H1 (cell line): ENCODE measurements around the gene DENND1A. TPM values are rescaled to one million over a fixed set of nuclear protein-coding genes. Genes with fewer than 3 reads are reported as not detected.

Source experiments
- BCL11A ChIP-seq, 2 experiments: IDR thresholded peaks; one replicate each; pipeline ENCODE4 v1.6.1; 2011; ENCODE audit warnings: low read depth in 2 of 2, low read length in 2 of 2, mild to moderate bottlenecking in 2 of 2
- CBX5 ChIP-seq: fragments of 300-800, 300-1000 bp; sonication (generic); IDR thresholded peaks from 2 replicates; pipeline ENCODE4 v1.7.1; 2016; ENCODE audit warnings: antibody characterized with exemption, low read length, low read depth
- polyA plus RNA-seq, 7 experiments: library from polyadenylated mRNA; depleted of rRNA in 3 of 7; stranded (reverse) in 5 of 7; unstranded in 2 of 7; fragments of >200 nt in 5 of 7; fragments of 200-250 nt in 2 of 7; gene quantifications; 1 replicate in 5 of 7; 2 replicates in 1 of 7; 4 replicates in 1 of 7; pipeline versions ENCODE4 v1.2.1 to v1.2.3, GENCODE V29; 2011 to 2013; ENCODE audit warnings: missing spikeins in 2 of 7, mixed read lengths in 2 of 7
- total RNA-seq: library from RNA; stranded (reverse); fragmentation: NEBNext Ultra II Directional; extraction: Animal tissue kit (Norgen Biotek cat#: 25700); gene quantifications from 2 replicates; pipeline ENCODE4 v1.2.1, GENCODE V29; 2021
- TF ChIP-seq, protein P1 (sequence below): fragments of 300-600 bp; sonication (generic); IDR thresholded peaks from 2 replicates; pipeline ENCODE4 v1.7.1; 2012; ENCODE audit warnings: low read length, moderate library complexity, mild to moderate bottlenecking, inconsistent platforms; ENCODE audit not compliant: insufficient replicate concordance
- TF ChIP-seq, protein P2 (sequence below): IDR thresholded peaks from 2 replicates; pipeline ENCODE4 v1.6.1; 2012; ENCODE audit warnings: inconsistent platforms
- TF ChIP-seq, protein P3 (sequence below): IDR thresholded peaks from 2 replicates; pipeline ENCODE4 v1.6.1; 2011; ENCODE audit warnings: low read depth, mild to moderate bottlenecking, low read length; ENCODE audit not compliant: insufficient read depth

Gene DENND1A
- total and polyA plus RNA-seq, 2 of the 8 experiments (the other 6 are each of a cell fraction or from before 2014, with no cell fraction given), result 24.1 to 26.4 TPM

DNA sequence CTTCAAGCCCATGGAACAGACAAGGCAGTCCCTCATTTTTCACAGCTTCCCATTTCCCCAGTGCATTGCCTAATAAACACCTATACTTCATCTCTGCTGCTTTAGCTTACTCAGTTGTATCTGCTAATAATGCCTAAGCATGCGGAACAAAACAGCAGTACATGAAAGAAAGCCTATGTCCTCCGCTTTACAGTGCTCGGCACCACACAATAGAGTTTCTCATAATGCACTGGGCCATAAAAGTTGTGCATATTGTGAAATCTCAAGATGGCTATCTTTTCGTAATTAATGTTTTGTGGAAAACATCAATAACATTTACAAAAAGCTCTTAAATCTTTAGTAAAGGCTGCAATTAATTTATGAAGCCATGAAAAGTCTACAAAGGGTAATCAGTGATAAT is 69.3 kb downstream of the DENND1A start (continued):
- TF ChIP-seq, protein P1, sequence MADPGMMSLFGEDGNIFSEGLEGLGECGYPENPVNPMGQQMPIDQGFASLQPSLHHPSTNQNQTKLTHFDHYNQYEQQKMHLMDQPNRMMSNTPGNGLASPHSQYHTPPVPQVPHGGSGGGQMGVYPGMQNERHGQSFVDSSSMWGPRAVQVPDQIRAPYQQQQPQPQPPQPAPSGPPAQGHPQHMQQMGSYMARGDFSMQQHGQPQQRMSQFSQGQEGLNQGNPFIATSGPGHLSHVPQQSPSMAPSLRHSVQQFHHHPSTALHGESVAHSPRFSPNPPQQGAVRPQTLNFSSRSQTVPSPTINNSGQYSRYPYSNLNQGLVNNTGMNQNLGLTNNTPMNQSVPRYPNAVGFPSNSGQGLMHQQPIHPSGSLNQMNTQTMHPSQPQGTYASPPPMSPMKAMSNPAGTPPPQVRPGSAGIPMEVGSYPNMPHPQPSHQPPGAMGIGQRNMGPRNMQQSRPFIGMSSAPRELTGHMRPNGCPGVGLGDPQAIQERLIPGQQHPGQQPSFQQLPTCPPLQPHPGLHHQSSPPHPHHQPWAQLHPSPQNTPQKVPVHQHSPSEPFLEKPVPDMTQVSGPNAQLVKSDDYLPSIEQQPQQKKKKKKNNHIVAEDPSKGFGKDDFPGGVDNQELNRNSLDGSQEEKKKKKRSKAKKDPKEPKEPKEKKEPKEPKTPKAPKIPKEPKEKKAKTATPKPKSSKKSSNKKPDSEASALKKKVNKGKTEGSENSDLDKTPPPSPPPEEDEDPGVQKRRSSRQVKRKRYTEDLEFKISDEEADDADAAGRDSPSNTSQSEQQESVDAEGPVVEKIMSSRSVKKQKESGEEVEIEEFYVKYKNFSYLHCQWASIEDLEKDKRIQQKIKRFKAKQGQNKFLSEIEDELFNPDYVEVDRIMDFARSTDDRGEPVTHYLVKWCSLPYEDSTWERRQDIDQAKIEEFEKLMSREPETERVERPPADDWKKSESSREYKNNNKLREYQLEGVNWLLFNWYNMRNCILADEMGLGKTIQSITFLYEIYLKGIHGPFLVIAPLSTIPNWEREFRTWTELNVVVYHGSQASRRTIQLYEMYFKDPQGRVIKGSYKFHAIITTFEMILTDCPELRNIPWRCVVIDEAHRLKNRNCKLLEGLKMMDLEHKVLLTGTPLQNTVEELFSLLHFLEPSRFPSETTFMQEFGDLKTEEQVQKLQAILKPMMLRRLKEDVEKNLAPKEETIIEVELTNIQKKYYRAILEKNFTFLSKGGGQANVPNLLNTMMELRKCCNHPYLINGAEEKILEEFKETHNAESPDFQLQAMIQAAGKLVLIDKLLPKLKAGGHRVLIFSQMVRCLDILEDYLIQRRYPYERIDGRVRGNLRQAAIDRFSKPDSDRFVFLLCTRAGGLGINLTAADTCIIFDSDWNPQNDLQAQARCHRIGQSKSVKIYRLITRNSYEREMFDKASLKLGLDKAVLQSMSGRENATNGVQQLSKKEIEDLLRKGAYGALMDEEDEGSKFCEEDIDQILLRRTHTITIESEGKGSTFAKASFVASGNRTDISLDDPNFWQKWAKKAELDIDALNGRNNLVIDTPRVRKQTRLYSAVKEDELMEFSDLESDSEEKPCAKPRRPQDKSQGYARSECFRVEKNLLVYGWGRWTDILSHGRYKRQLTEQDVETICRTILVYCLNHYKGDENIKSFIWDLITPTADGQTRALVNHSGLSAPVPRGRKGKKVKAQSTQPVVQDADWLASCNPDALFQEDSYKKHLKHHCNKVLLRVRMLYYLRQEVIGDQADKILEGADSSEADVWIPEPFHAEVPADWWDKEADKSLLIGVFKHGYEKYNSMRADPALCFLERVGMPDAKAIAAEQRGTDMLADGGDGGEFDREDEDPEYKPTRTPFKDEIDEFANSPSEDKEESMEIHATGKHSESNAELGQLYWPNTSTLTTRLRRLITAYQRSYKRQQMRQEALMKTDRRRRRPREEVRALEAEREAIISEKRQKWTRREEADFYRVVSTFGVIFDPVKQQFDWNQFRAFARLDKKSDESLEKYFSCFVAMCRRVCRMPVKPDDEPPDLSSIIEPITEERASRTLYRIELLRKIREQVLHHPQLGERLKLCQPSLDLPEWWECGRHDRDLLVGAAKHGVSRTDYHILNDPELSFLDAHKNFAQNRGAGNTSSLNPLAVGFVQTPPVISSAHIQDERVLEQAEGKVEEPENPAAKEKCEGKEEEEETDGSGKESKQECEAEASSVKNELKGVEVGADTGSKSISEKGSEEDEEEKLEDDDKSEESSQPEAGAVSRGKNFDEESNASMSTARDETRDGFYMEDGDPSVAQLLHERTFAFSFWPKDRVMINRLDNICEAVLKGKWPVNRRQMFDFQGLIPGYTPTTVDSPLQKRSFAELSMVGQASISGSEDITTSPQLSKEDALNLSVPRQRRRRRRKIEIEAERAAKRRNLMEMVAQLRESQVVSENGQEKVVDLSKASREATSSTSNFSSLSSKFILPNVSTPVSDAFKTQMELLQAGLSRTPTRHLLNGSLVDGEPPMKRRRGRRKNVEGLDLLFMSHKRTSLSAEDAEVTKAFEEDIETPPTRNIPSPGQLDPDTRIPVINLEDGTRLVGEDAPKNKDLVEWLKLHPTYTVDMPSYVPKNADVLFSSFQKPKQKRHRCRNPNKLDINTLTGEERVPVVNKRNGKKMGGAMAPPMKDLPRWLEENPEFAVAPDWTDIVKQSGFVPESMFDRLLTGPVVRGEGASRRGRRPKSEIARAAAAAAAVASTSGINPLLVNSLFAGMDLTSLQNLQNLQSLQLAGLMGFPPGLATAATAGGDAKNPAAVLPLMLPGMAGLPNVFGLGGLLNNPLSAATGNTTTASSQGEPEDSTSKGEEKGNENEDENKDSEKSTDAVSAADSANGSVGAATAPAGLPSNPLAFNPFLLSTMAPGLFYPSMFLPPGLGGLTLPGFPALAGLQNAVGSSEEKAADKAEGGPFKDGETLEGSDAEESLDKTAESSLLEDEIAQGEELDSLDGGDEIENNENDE, result no peak
- TF ChIP-seq, protein P2, sequence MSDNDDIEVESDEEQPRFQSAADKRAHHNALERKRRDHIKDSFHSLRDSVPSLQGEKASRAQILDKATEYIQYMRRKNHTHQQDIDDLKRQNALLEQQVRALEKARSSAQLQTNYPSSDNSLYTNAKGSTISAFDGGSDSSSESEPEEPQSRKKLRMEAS, result no peak
- TF ChIP-seq CBX5, result no peak
- TF ChIP-seq, protein P3, sequence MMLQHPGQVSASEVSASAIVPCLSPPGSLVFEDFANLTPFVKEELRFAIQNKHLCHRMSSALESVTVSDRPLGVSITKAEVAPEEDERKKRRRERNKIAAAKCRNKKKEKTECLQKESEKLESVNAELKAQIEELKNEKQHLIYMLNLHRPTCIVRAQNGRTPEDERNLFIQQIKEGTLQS, result no peak
- no peak for TF ChIP-seq BCL11A (IDR thresholded peaks at IDR 0.05; ENCODE audit: low read depth in 2 of 2, low read length in 2 of 2)
- TF ChIP-seq, all 59 proteins: peak for 0
